Left lung (tissue), 10 donors: Measurements from ENCODE around the gene MXD1. TPM values are rescaled to one million over a fixed set of nuclear protein-coding genes. Genes with fewer than 3 reads are reported as not detected.

Experiments used
- ATAC-seq: fragments of 200-7000 bp; cut with Tn5 transposase; one replicate; pipeline ENCODE4 v1.9.1; 2020; ENCODE audit warnings: moderate library complexity
- DNase-seq, 4 donors: peaks; one replicate each; pipeline ENCODE4 v3.0.0-alpha.2; 2013 to 2020
- H3K27ac ChIP-seq, 2 donors: fragments of 200-600 bp; sonication (generic) in 1 of 2; one replicate each; pipeline versions ENCODE4 v1.5.0 to v1.8.0; 2020 to 2021
- H3K27me3 ChIP-seq, 2 donors: fragments of 200-600 bp; sonication (generic) in 1 of 2; one replicate each; pipeline versions ENCODE4 v1.5.0 to v1.8.0; 2020 to 2021
- H3K36me3 ChIP-seq, 2 donors: fragments of 200-600 bp; sonication (generic) in 1 of 2; one replicate each; pipeline versions ENCODE4 v1.5.0 to v1.8.0; 2020 to 2021
- H3K4me1 ChIP-seq, 2 donors: fragments of 200-600 bp; one replicate each; pipeline ENCODE4 v1.8.0; 2021
- H3K4me3 ChIP-seq, 2 donors: fragments of 200-600 bp; sonication (generic) in 1 of 2; one replicate each; pipeline versions ENCODE4 v1.5.0 to v1.8.0; 2020 to 2021; ENCODE audit warnings: mild to moderate bottlenecking in 1 of 2
- H3K9me3 ChIP-seq, 2 donors: fragments of 200-600 bp; sonication (generic) in 1 of 2; one replicate each; pipeline versions ENCODE4 v1.5.0 to v1.8.0; 2020 to 2021
- intact Hi-C, 2 donors: fragments of 100-400 bp; cut with DNase I; formaldehyde crosslinking; loops; one replicate each; pipeline versions ENCODE4 v1.11.2 to v1.14.2; 2022
- polyA plus RNA-seq, 6 donors: library from polyadenylated mRNA; unstranded; fragments of 120-200 nt; gene quantifications; one replicate each; pipeline ENCODE4 v1.2.1, GENCODE V29; 2013; ENCODE audit not compliant: insufficient read length in 6 of 6
- total RNA-seq, 2 donors: library from RNA; stranded (reverse); fragmentation: NEBNext Ultra II Directional; extraction: Animal tissue kit (Norgen Biotek cat#: 25700); gene quantifications; one replicate each; pipeline ENCODE4 v1.2.1, GENCODE V29; 2021
- TF ChIP-seq, protein P1 (sequence below), 2 donors: fragments of 200-600 bp; sonication (generic) in 1 of 2; IDR thresholded peaks; one replicate each; pipeline versions ENCODE4 v1.5.0 to v1.8.0; 2021; ENCODE audit warnings: antibody characterized with exemption in 2 of 2
- donor health status: DM: no; HTN: yes; CAD: no.
- donor health status: DM: no; HTN: no; CAD: no.

The MXD1 gene
- total and polyA plus RNA-seq, 8 donors: 9.3 to 82.4 (median 12.8) TPM

DNA sequence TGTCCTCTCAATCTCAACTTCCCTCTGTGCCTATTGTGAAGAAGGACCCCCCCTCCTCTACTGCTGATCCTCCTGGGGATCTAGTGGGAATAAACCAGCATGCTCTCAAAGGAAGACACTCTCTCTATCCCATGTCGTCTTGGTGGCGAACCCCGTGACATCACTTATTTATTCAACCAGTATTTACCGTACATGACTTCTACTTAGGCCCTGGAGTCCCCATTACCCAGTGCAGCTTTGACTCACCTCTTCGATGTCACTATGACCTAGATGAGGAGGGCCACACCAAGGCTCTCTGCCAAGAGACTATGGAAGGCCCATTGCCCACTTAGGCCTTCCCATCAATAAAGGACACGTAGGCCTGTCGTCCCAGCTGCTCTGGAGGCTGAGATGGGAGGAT lies 29.8 kb downstream of the MXD1 start:
- DNase-seq: no peak
- H3K27ac ChIP-seq: peak overlapping the region in 1 of 2 donors; percentile 94
- H3K4me1 ChIP-seq: peaks cover 4 to 67% of the 10 kb centered on the region in 2 donors
- TF ChIP-seq, protein P1, sequence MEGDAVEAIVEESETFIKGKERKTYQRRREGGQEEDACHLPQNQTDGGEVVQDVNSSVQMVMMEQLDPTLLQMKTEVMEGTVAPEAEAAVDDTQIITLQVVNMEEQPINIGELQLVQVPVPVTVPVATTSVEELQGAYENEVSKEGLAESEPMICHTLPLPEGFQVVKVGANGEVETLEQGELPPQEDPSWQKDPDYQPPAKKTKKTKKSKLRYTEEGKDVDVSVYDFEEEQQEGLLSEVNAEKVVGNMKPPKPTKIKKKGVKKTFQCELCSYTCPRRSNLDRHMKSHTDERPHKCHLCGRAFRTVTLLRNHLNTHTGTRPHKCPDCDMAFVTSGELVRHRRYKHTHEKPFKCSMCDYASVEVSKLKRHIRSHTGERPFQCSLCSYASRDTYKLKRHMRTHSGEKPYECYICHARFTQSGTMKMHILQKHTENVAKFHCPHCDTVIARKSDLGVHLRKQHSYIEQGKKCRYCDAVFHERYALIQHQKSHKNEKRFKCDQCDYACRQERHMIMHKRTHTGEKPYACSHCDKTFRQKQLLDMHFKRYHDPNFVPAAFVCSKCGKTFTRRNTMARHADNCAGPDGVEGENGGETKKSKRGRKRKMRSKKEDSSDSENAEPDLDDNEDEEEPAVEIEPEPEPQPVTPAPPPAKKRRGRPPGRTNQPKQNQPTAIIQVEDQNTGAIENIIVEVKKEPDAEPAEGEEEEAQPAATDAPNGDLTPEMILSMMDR (IDR thresholded peaks at IDR 0.05): no peak
- ATAC-seq: no peak
- H3K4me3 ChIP-seq: no peak overlapping the region
- intact Hi-C loops: no loop called here
- peaks cover 0 to 45% of the 10 kb centered on the region in 2 donors for H3K36me3 ChIP-seq
- H3K9me3 ChIP-seq: no peaks in the 10 kb centered on the region
- peaks cover 0 to 11% of the 10 kb centered on the region in 2 donors for H3K27me3 ChIP-seq

GRCh38 chr2:69945441-69945840 lies 30.5 kb downstream of the MXD1 start:
- no peaks in the 10 kb centered on the region for H3K9me3 ChIP-seq
- intact Hi-C loops: no loop called here
- TF ChIP-seq, protein P1 (IDR thresholded peaks at IDR 0.05): no peak
- H3K4me3 ChIP-seq: no peak overlapping the region
- H3K27ac ChIP-seq: peak overlapping the region in 1 of 2 donors; percentile 94
- ATAC-seq (peak; percentile 58), DNase-seq (peak in 2 of 4 donors; percentile 73 to 90)
- peaks cover 0 to 38% of the 10 kb centered on the region in 2 donors for H3K36me3 ChIP-seq
- peaks cover 4 to 67% of the 10 kb centered on the region in 2 donors for H3K4me1 ChIP-seq
- peaks cover 0 to 11% of the 10 kb centered on the region in 2 donors for H3K27me3 ChIP-seq

DNA sequence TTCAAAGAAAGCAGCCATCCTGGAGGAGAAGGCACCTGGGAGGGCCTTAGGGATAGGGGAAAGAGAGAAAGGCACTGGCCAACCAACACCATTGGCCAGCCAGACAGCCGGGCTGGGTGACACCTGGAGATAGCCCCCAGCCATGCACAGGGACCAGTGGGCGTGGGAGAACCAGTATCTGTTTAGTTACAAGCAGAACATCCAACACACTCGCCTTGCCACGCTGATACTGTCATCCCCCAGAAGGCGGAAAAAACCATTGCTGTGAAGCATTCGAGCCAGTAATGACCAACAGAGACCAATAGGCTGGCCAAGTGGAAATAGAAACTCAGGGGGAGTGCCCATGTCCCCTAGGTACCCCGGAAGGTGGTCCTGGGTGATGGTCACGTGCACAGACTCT lies 31.0 kb downstream of the MXD1 start:
- TF ChIP-seq, protein P1 (IDR thresholded peaks at IDR 0.05): no peak
- intact Hi-C loops: no loop called here
- peak overlapping the region in 1 of 2 donors; percentile 94 for H3K27ac ChIP-seq
- ATAC-seq (no peak), DNase-seq (no peak)
- H3K4me1 ChIP-seq: peaks cover 4 to 67% of the 10 kb centered on the region in 2 donors
- peaks cover 0 to 11% of the 10 kb centered on the region in 2 donors for H3K27me3 ChIP-seq
- H3K4me3 ChIP-seq: no peak overlapping the region
- no peaks in the 10 kb centered on the region for H3K9me3 ChIP-seq
- H3K36me3 ChIP-seq: peaks cover 0 to 33% of the 10 kb centered on the region in 2 donors

DNA sequence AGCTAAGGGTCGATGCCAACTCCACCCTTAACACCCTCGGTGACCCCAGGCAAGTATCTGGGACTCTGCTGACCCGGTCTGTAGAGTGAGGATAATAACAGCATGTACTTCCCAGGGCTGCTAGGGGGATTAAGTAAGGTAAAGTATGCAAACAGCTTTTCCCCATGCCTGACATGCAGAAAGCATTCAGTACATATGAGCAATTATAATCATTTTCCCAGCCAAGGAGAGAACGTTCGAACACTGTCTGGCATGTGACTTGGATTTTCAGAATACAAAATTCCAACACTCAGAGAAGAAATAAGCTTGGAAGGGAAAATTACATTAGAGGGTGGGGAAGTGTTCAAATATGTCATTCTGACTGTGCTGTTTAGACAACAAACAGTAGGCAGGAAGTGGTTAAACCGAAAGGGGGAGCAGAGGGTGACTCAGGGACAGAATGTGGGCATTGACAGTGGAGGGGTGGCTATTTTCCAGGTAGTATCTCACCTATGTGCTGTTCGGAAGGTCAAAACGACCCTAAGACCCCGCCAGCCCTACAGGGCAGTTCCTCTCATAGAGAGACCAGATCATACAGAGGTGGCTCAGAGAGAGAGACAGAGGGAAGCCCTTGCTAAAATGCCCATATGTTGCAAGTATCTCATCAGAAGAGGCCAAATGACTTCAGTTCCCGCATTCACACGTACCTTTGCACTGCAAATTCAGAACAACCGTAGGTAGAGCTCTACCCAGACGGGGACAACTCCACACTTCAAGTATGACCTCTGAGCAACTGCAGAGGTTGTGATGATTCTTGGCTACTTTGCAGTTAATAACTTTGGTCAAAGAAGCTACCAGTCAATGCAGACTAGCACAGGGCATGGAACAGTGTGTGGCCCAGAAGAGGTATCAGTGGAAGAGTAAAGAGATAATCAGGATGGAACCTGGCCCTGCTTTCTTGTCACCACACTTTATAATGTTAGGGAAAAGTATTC lies 31.7 kb downstream of the MXD1 start:
- ATAC-seq (peak; percentile 50), DNase-seq (no peak)
- peak overlapping the region in 1 of 2 donors; percentile 94 for H3K27ac ChIP-seq
- H3K9me3 ChIP-seq: no peaks in the 10 kb centered on the region
- H3K4me3 ChIP-seq: no peak overlapping the region
- peaks cover 4 to 67% of the 10 kb centered on the region in 2 donors for H3K4me1 ChIP-seq
- intact Hi-C loops: no loop called here
- TF ChIP-seq, protein P1 (IDR thresholded peaks at IDR 0.05): no peak
- peaks cover 0 to 11% of the 10 kb centered on the region in 2 donors for H3K27me3 ChIP-seq
- H3K36me3 ChIP-seq: peaks cover 0 to 26% of the 10 kb centered on the region in 2 donors

DNA sequence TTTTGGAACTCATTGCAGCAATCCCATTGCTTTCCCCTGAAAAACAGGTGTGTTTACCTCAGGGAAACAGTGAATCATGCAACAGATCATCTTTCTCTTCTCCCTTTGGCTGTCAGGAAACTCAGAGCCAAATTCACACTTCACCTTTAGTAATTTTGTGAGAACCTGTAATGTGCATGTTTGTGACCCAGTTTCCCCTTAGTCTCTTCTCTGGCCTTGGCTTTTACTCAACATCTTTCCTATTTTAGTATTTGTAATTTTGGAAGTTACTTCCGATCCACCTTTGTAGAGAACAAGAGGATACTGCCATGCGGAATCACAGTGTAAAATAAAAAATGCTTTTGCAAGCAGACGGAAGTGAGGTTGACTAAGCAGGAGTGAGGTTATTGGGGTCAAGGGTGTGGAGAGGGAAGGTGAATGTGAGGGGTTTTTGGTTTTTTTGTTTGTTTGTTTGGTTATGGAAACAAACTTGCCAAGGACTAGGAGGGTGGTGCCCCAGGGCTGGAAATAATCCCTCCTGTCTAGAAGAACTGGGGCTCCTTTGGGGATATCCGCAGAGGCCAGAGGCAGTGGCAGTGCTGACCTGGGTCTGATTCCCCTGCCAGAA lies 32.5 kb downstream of the MXD1 start:
- H3K27ac ChIP-seq: peak overlapping the region in 1 of 2 donors; percentile 94
- H3K9me3 ChIP-seq: no peaks in the 10 kb centered on the region
- ATAC-seq (no peak), DNase-seq (no peak)
- peaks cover 0 to 11% of the 10 kb centered on the region in 2 donors for H3K27me3 ChIP-seq
- H3K36me3 ChIP-seq: peaks cover 0 to 19% of the 10 kb centered on the region in 2 donors
- no peak overlapping the region for H3K4me3 ChIP-seq
- peaks cover 4 to 71% of the 10 kb centered on the region in 2 donors for H3K4me1 ChIP-seq
- TF ChIP-seq, protein P1 (IDR thresholded peaks at IDR 0.05): no peak
- intact Hi-C loops: no loop called here
